ENCODE measurements around the gene RFXANK.
"Not testable (repeated sequence)": the region's sequence is repeated elsewhere in the genome, so short reads cannot be mapped to it uniquely, and the experiment has no call there.

Gene RFXANK

DNA sequence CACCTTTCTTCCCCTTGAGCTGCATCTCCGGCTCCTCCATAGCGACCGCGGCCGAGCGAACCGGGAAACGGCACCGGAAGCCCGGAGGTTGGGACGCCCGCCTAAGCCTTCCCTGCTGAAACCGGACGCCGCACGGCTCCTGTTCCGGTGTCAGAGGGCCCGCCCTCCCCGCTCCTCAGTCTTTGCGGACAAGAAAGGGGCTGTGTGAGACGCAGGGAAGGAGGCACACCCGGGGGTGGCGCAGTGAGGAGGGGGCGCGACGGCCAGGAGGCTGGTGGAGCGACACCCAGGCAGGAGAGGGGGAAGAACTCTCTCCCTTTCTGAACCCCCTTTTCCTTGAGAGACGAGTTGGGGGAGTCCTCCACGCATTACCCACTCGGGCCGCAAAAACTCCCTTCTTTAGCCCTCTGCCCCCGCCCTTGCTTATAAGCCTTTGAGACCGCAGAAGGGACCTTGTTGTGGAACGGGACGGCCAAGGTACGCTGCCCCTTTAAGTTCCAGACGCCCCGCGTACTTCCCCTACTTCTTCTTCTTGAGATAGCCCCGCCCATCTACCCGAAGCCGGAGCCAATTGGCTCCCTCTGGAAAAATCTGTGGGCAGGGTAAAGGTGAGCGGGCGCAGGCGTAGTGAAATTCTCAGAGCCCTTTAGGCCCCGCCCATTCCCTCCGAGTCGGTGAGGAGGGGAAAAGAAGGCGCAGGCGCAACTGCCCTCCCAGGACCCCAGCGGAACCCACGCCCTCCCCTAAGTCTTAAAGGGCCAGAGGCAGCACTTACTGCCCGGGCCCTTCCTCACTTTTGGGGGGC is at the start of gene RFXANK, which contains the start of gene BORCS8:
TSS of gene RFXANK (plus strand) at position 181 of the 805 bp plus-strand sequence. CDS start 1,689 bp downstream, outside the sequence.
TSS of gene BORCS8 (minus strand) at position 75 of the 805 bp plus-strand sequence. CDS start at position 40, 35 bp downstream.
- peak; percentile 98 for DNase-seq

- DNase-seq: no peak
Observed at GRCh38 chr19:19142347-19142746, 49.7 kb upstream of the RFXANK start.

GRCh38 chr19:19145281-19145680 is 46.8 kb upstream of the RFXANK start:
- DNase-seq: no peak

GRCh38 chr19:19145684-19146608 is 46.1 kb upstream of the RFXANK start:
- DNase-seq: no peak

- no peak for DNase-seq
Observed at GRCh38 chr19:19146865-19147264, 45.2 kb upstream of the RFXANK start.

- no peak for DNase-seq
Observed at GRCh38 chr19:19147344-19147743, 44.7 kb upstream of the RFXANK start.

GRCh38 chr19:19148504-19148903 is 43.6 kb upstream of the RFXANK start:
- not testable (repeated sequence) for DNase-seq

DNA sequence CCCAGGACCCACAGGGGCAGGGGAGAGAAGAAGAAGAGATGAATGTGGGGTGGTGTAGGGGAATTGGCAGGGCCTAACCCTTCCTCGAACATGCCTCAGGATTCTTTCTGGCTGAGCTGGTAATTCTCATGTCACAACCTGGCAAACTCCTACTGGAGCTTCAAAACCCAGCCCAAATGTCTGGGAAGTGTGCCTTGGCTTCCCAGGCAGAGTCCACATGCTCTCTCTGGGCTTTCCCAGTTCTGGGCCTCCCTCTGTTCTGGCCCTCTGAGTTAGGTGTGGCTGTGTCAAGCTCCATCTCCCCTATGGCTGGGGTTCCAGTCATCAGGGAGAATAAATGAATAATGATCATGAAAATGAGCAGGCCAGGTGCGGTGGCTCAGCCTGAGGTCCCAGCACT is 42.6 kb upstream of the RFXANK start:
- no peak for DNase-seq

GRCh38 chr19:19151418-19151817 is 40.6 kb upstream of the RFXANK start:
- no peak for DNase-seq

DNA sequence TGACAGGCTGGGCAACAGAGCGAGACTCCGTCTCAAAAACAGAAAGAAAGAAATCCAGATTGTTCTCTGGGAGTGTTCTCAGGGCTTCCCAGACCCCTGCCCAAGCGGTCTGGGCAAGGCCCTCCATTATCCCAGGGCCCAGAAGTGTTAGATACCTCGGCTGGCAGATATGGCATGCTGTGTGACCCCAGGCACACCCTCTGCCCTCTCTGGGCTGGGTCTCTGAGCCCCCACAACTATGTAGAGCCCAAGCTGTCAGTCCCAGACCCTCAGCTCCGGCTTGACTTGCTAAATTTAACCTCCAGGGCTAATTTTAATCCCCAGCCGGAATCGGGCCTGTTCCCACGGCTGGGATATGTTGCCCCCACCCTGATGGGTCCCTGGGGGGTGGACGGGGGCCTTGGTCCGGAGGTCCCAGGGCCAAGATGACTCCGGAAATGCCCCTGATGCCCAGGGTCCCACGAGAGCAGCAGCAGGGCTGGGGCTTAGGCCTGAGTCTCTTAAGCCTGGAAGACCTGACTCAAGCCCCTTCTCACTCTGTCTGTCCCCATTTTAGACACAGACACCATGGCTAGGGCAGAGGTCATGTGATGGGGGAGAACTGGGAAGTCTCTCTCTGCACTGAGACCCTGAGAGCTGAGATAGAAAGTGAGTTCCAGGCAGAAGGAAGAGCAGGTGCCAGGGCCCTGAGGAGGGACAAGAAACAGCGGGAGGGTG is 39.2 kb upstream of the RFXANK start:
- no peak for DNase-seq

DNA sequence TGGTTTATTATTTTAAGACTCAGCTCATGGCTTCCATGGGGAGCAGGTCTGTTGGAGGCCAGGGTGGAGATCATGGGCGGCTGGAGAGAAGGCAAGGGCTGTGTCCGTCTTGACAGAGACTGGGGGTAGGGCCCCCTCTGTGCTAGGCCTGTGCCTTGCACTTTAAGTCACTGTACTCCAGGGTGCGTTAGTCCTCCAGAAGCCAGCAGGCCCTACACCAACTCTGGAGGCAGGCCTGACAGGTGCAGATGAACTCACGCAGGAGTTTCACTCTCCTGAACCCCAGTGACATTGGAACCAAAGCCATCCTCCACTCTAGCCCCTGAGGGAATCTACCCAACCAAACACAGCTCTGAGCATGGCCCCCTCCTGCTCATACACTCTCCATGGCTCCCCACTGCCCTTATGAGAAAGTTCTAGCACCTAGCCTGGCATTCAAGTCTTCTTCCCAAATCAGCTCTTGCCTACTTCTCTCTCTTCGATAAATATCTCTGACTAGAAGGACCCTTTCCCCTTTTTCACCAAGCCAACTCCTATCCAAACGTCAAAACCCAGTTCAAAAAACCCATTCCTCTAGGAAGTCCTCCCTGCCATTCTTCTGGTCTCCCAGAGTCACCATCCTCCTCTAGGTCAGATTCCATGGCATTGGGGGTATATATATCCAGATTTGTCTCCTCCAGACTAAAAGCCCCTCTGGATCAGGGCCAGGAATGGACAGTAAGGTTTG is 37.1 kb upstream of the RFXANK start:
- DNase-seq: no peak

- DNase-seq: no peak
Observed at GRCh38 chr19:19155495-19156219, 36.4 kb upstream of the RFXANK start.

- no peak for DNase-seq
Observed at GRCh38 chr19:19157808-19158207, 34.2 kb upstream of the RFXANK start.

- DNase-seq: no peak
Observed at GRCh38 chr19:19159534-19159933, 32.5 kb upstream of the RFXANK start.

DNA sequence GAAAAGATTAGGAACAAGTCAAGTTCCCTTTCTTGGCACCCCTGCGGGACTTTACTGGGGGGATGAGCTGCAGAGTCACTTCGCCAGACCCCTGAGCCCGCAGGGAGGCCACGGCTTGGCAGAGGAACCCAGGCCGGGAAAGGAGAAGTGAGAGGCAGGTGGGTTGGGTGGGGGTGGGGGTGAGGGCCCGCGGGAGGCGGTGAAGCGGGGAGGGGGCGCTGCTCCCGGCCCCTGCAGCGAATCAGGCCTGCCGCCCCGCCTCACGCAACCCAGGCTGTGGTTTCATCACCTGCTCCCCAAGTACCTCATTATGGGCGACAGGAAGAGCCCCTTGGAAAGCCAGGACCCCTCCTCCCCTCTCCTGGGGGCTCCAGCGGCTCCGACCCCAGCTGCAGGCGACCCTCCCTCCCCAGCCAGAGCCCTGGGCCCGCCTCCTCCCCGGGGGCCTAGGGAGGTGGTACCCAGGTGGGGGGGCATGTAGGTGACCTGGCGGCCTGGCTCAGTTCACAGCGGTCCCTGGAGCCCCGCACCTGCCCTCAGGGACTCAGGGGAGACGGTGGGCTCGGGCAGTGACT is 31.5 kb upstream of the RFXANK start:
- DNase-seq: no peak

DNA sequence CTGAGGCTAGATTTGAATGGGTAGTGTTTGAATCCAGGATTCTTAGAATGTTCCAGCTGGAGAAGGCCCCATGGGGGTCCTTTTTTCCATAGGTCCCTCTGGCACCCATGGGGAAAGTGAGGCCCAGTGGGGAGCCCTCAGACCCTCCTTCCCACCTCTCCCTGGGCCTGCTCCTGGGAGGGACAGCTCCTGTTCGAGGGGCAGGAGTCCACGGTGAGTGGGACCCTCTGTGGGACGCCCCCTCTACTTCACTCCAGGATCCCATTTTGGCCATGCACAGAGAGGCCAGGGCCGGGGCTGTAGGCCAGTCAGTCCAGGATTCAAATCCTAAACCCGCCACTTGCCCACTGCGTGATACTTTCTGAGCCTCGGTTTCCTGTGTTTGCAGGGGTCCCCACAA is 29.6 kb upstream of the RFXANK start:
- no peak for DNase-seq

DNA sequence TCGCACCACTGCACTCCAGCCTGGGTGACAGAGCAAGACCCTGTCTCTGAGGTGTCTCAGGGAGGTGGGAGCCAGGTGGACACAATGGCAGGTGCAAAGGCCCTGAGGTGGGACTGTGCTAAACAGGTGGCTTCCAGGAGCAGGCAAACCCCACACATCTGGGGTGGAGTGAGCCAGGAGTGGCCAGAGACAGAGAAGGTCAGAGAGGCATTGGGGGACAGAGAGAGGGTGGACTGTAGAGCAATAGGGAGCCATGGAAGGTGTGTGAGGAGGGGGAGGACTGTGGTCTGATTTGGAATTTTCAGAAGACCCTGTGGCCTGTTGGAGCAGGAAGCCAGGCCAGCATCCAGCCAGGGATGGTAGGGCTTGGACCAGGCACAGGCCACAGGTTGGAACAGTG is 26.7 kb upstream of the RFXANK start:
- no peak for DNase-seq

DNA sequence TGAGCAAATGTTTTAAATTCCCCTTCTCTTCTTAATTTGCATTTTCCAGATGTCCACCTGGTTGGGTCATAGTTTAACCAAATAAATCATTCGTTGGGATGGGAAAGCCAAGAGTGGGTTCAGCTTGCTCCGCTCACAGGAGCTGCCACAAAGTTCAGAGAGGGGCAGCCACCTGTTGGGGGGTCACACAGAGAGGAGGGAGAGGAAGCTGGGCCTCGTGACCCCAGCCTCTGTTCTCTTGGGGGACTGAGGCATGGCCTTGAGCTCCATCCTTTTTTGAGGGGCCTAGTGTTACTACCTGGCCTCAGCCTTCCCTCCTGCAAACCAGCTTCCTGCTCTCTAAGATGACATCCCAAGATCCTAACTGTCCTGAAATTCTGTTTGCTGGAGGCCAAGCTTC is 24.4 kb upstream of the RFXANK start:
- no peak for DNase-seq

DNA sequence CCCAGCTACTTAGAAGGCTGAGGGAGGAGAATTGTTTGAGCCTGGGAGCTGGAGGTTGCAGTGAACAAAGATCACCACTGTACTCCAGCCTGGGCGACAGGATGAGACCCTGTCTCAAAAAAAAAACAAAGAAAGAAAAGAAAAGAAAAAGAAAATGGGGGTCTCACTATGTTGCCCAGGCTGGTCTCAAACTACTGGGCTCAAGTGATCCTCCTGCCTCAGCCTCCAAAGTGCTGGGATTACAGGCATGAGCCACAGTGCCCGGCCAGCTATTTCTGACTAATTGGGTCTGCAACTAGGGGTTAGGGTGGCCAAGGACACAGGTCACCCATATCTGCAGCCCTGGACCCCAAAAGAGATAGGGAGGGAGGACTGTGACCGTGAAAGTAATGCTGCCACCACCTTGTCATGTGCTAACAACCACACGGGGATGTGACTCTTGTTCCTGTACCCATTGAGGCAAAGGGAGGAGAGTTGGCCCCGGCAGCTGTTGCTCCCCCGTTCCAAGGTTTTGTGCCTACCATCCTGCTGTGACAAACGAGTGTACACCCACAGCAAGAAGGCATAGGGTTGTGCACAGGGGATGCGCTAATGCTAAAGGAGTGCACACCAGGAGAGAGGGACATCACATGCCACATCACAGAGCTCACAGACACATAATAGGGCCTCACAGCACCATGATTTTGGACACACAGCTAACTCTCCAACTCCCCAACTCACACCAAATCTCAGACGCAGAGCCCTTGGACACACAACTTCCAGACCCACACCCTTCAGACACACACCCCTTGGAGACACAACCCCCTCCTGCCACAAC is 22.6 kb upstream of the RFXANK start:
- no peak for DNase-seq

Measured in HCEC 1CT (cell line).